NCI-H748 treated with DMSO at 0.1 percent for 48 hours (cell line): ENCODE measurements around the gene TRAPPC2B.

Experiments used
- DNase-seq: peaks from one replicate; lab custom pipeline; 2025; lab: John Stamatoyannopoulos, UW

The TRAPPC2B gene

DNA sequence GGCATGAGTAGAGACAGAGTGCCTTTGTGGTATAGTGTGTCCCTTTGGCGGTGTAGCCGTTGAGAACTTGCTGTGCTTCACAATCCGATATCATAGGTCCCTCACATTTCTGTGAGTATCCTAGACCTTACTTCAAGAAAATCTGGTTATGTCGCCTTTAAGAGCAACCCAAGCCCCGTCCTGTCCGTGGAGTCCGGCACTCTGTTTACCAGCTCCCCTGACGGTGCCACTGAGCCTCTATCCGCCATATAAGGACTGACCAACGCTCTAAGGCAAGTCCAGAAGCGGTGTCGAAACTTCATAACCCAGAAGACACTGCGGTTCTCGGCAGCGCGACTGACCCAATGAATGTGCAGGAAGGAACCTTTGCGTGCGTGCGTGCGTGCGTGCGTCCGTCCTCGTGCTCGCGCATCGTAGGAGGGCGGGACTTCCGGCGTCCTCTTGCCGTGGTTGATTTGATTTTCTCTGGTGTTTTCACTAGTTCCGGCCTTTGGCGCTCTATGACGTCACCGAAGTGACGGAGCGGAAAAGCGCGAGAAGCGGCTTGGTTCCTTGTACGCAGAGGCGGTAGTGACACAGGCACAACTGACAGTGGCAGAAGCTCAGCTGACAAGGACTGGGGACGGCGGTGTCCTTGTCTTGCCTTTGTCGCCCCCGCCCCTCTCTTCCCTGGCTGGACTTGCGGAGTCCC is at the start of gene TRAPPC2B, which contains the start of gene ZNF547:
TRAPPC2B (plus strand) TSS at position 555 of the 691 bp plus-strand sequence. CDS start 1,283 bp downstream, outside the sequence.
ZNF547 (plus strand) TSS at position 555 of the 691 bp plus-strand sequence. CDS start 5,005 bp downstream, outside the sequence.
- peak; percentile 98 for DNase-seq

DNA sequence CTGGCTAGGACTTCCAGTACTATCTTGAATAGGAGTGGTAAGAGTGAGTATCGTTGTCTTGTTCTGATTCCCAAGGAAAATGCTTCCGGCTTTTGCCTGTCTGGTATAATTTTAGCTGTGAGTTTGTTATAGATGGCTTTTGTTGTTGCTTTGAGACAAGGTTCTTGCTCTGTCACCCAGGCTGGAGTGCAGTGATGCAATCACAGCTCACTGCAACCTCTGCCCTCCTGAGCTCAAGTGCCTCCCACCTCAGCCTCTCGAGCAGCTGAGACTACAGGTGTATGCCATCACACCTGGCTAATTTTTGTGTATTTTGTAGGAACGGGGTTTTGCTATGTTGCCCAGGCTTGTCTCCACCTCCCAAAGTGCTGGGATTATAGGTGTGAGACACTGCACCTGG is 49.2 kb upstream of the TRAPPC2B start:
- peak; percentile 97 for DNase-seq

DNA sequence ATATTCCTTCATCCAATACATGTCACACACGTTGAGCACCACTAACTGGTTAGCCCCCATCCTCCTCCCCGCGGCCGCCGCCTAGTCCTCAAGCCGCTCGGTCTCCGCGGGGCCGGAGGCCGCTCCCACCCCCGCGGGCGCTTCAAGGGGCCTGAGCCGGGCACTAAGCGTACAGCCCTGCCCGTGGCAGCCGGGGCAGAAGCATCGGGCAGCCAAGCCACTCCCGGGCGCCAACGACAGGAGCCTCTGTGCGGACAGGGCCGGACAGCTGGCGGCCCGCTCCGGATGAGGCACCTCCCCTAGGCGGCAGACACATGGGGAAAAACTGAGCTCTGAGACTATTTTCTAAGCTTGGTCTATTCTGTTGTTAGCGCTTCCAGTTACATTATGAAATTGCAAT is 45.8 kb upstream of the TRAPPC2B start:
- DNase-seq, result no peak

DNA sequence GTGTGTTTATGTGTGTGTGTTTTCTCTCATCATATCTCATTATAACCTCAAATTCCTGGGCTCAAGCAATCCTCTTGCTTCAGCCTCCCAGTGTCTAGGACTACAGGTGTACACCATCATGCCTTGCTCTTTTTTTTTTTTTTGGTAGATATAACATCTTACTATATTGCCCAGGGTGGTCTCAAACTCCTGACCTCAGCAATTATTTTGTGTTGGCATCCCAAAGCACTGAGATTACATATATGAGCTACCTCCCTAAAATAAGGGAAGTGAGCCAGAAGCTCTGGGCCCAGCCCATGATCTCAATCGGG is 43.5 kb upstream of the TRAPPC2B start:
- DNase-seq, result no peak

DNA sequence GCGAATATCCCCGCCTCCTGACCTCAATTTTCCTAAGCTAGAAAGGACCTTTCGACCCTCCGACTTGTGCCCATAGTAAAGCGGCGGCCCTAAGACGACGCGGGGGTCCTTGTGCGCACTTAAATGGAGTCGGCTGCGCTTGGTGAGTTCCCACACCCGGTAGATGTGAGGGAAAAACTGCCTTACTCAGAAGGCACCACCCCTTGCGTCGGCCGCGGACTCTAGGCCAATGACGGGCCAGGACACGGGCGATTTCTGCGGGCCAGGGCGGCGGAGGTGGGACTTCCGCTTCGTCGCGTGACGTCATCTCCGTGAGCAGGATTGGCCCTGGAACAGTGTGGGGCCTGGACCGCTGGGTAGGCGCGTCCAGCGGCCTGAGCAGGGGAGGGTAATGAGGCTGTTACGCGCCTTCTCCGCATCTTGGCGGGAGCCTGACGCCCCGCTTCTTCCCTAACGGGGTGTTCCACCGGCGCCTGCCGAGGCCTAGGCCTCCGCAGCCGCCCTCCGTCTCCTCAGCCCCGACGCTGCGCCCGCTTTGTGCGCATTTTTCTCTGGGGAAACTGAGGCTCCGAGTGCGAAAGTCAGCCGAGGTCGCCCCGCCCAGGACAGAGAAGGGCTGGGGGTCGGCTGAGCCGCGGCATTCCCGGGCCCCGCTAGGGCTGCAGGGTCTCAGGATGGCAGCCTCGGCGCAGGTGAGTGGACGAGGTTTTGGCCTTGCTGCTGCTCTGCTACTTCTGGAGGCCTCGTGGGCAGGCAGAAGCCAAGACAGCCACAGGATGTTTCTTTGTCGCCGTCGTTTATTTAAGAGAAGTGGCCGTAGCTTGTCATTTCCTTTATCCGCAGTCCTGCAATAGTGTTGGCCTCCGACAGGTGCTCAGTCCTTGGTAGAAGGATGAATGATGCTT is 42.9 kb upstream of the TRAPPC2B start, which contains the start of gene ZNF543:
ZNF543 (plus strand) TSS at position 293 of the 905 bp plus-strand sequence; CDS start at position 675, 382 bp downstream.
- peak; percentile 95 for DNase-seq

DNA sequence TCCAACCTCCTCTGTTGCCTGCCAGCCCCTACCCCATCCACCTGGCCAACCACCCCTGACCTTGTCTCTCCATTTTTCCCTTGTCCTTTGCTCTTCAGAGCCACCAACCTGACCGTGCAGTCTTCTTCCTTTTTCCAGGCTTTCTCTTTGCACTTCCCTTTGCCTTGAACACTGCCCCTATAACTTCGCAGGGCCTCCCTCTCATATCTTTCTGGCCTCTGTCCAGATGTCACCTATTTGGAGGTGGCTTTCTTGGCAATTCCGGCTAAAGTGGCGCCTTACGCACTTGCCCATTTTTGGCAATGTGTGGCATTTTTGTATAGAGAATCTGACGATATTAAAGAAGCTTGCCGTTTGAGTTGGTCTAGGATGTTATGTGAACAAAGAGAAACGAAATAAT is 42.2 kb upstream of the TRAPPC2B start:
- no peak for DNase-seq

DNA sequence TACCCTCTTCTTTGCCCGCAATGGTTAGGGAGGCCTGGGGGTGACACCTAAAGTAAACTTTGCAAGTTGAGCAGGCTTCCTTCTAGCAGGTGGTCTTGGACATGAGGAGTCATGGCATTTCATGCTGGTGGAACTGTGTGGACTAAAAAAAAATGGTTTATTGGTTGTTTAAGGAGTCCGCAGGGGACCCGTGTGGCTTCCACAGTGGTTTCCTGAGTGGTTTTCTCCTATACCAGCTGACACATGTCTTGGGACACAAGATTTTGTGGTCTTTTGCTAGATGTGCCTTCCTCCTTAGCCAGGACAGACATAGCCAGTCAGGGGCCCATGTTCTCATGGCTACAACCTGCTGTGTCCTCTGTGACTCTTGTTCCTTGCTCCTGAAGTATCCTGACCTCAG is 41.6 kb upstream of the TRAPPC2B start:
- DNase-seq, result no peak

DNA sequence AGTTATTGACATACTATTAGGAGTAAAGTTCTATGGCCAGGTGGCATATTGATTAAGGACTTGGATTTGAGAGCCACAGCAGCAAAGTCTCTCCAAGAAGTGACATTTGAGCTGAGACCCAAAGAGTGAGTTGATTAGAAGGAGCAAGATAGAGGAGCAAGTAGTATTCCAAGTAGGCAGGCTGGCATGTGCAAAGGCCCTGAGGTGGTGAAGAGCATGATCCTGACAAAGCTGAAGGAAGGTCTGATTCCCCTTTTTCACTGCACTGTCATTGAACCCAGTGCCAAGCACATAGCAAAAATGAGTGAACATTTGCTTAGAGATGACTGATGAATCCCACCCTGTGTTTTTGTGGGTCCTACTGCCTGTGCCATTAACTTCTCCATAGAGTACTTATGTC is 38.4 kb upstream of the TRAPPC2B start:
- no peak for DNase-seq

DNA sequence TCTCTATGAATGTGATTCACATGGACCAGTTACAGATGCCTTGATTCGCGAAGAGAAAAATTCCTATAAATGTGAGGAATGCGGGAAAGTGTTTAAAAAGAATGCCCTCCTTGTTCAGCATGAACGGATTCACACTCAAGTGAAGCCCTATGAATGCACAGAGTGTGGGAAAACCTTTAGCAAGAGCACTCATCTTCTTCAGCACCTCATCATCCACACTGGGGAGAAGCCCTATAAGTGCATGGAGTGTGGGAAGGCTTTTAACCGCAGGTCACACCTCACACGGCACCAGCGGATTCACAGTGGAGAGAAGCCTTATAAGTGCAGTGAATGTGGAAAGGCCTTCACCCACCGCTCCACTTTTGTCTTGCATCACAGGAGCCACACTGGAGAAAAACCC is 35.4 kb upstream of the TRAPPC2B start:
- no peak for DNase-seq

DNA sequence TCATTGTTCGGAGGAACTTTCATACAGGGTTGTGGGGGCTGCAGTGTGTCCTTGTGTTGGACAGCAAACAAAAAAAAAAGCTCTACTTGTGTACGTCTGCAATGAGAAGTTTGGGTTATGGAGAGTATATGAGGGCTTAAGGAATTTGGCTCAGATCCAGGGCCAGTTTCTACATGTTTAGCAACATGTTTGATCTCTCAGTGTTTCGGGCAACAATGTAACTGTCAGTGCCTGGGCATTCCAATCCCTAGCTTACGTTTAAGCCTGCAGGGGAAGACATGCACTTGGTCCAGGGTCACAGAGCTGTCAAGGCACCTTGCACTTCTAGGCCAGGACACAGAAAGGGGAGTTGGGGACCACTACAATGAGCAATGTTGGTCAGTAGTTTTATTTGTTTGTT is 29.2 kb upstream of the TRAPPC2B start:
- DNase-seq, result no peak

DNA sequence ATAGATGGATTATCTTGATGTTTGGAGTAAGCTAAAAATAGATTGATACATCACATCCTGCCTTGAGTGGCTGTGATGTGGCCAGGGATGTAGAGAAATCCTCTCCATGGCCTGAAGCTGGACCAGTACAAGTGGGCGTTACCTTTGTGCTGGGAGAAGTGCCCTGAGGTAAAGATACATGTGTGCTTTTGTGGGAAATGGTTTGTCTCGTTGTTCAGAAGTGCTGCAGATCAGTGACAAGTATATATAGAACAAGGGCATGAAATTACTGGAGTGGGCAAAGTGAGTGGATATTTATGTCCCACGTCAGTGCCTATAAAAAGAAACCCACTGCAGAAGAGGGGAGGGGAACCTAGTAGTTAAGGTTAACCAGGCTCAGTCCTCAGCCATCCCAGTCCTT is 24.5 kb upstream of the TRAPPC2B start:
- DNase-seq, result no peak

DNA sequence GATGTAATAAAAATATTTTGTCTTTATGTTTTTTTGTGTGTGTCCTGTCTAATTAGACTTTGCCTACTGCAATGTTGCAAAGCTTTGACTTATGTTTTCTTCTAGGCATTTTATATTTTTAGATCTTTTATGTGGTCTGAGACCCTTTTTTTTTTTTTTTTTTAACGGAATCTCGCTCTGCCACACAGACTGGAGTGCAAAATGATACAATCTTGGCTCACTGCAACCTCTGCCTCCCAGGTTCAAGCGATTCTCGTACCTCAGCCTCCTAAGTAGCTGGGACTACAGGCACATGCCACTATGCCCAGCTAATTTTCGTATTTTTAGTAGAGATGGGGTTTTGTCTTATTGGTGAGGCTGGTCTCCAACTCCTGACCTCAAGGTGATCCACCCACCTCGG is 20.8 kb upstream of the TRAPPC2B start:
- DNase-seq, result no peak

DNA sequence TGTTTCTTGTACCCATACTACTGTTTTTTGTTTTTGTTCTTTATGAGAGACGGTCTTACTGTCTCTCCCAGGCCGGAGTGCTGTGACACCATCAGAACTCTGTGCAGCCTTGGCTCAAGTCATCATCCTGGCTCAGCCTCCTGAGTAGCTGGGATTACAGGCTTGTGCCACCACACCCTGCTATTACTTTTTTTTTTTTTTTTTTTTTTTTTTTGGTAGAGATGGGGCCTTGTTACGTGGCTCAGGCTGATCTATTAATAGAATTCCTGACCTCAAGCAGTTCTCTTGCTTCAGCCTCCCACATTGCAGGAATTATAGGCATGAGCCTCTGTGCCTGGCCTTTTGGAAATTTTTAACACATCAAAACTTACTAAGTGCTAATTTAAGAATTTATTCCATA is 15.2 kb upstream of the TRAPPC2B start:
- DNase-seq, result no peak

DNA sequence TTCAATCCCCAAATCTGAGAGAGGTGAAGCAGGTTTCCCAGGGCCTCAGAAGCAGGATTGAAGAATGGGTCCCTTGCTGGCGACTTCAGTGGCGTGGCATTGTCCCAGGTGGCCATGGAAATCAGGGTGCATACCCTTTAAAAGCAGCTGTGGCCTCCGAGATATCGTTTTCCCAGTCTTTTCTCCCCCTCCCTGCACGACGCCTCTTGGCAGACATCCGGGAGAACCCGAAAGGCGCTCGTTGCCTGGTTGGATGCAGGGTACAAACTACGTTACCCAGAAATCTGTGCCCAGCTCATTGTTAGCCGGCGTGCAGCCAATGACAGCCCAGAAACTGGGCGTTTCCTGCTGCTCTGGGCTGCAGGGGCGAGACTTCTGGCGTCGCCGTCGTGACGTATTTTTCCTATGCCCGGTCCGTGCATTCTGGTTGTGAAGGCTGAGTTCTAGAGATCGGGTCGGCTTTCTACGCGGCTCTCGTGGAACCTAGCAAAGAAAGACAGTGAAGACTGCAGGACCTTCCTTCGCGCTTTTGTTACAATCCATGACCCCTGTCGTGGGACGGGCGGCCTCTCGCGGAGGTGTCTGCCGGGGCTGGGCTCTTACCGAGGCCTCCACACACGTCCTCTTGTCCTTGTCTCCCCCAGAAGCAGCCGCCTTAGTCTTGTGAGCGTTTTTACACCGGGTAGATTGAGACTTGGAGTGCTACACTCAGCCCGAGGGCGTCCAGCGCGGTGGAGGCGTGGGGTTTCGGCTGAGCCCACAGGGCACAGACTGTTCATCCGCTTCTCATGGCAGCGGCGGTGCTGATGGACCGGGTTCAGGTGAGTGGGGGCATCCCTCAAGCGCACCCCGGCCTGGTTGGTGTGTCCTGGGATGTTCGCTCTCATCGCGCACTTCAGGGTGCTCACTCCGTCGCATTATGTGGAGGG is 12.2 kb upstream of the TRAPPC2B start, which contains the start of gene ZNF304:
ZNF304 (plus strand) TSS at position 395 of the 929 bp plus-strand sequence; CDS start at position 789, 394 bp downstream.
- peak; percentile 94 for DNase-seq

DNA sequence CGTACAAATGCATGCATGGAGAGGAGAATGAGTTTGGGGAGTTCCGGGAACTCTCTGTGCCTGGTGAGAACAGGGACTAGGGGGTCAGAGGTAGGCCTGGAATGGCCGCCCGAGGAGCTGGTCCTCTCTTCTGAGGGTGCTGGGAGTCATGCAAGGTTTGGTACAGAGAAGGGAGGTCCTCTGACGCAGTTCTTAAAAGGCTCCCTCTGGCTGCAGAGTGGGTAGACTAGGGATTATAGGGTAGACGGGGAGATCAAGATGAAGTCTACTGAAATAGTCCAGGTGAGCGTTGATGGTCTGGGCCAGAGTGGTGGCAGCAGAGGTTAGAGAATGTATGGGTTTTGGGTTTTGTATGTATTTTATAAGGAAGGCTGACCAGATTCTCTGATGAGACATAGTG is 11.5 kb upstream of the TRAPPC2B start:
- no peak for DNase-seq

DNA sequence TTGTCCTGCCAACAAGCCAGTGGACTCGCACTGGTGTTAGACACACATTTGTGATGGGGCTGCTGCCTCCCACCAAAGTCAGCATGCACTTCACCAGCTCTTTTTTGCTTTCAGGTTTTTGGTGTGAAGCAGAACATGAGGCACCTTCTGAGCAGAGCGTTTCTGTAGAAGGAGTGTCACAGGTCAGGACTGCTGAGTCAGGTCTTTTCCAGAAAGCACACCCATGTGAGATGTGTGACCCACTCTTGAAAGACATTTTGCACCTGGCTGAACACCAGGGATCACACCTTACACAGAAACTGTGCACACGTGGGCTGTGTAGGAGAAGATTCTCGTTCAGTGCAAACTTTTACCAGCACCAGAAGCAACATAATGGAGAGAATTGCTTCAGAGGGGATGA is 7.4 kb upstream of the TRAPPC2B start:
- DNase-seq, result no peak

DNA sequence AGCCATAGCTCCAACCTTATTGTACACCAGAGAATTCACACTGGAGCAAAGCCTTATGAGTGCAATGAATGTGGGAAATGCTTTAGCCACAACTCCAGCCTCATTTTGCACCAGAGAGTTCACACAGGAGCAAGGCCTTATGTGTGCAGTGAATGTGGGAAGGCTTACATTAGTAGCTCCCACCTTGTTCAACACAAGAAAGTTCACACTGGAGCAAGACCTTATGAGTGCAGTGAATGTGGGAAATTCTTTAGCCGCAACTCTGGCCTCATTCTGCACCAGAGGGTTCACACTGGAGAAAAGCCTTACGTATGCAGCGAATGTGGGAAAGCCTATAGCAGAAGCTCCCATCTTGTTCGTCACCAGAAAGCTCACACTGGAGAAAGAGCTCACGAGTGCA is 5.9 kb upstream of the TRAPPC2B start:
- DNase-seq, result no peak

DNA sequence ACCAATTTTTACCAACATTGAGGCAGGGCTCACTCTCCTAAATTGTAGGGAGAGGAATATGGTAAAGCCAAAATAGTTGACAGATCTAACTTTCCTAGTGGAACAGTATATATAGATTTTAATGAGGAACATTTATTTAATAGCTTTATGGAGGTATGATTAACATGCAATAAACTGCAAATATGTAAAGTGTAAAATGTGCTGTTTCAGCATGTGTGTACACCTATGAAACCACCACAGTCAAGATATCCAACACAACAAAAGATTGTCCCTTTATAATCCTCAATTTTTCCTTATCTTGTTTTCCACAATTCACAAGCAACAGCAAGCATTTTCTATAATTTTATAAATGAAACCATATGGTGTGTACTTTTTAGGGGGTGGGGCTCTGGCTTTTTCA is 4.1 kb upstream of the TRAPPC2B start:
- DNase-seq, result no peak

DNA sequence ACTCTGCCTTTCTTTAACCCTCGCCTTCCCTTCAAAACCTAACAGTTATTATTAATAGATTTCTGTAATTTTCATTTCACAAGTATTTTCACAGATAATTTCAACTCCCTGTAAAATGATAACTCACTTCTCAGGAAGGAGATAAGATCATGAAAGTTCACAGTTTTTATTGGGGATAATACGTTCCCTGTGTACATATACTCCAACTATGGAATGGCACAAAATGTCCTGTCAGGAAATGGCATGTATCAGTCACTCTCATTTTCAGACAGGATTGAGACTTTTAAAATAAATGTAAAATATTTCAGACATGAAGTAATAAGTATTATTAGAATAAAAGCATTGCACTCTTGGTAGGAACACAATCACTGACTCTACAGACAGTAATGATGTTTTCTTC is 932 bp upstream of the TRAPPC2B start:
- DNase-seq, result no peak

DNA sequence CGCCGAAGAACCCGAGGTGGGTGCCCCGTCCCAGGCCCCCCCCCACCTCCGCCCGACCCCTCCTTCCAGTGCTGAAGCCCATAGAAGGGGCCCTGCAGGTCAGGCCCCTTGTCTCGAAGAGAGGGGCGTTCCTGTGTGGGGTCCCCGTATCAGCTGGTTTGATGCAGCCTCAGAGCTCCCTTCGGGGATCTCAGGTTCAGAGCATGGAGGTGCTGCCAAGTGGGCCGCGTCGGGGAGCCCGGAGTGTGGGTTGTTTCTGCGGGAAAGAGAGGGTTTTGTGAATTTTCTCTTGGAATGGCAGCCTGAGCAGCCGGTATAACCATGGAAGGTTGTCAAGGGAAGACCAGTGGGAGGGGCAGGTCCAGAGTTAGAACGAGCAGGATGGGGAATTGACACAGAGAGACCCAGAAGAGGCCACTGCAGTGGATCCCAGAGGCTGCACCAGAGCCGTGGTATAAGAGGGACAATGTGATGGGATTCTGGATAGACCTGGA is 384 bp downstream of the TRAPPC2B start:
- no peak for DNase-seq

DNA sequence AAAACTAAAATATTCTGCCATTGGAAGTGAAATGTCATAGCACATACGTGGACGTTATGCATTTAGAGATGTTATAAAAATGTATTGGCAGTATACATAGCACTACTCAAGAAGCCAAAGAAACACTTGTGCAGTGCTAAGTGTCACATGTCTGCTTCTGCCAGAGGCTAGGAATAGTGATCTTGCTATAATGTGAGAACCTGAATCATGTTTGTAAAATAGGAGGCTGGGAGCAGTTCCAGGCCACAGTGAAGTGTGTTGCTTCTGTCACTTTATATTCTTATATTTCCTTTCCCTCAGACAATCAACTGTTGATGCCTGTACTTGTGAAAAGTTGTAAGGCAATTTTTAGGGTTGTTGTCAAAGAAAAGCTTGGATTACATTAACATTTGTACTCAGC is 3.4 kb downstream of the TRAPPC2B start:
- DNase-seq, result no peak

DNA sequence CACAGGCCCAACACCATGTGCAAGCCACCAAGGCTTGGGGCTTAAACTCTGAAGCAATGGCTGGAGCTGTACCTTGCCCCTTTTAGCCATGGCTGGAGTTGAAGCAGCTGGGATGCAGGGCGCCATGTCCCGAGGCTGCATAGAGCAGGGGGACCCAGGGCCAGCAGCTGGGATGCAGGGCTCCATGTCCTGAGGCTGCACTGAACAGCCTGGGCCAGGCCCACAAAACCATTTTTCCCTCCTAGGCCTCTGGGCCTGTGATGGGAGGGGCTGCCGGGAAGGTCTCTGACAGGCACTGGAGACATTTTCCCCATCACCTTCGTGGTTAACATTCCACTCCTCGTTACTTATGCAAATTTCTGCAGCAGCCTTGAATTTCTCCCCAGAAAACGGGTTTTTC is 10.8 kb downstream of the TRAPPC2B start:
- DNase-seq, result no peak
